Lung (tissue), 12 donors: ENCODE data around the gene DLGAP4. TPM values are rescaled to one million over a fixed set of nuclear protein-coding genes. Genes with fewer than 3 reads are reported as not detected.

Source experiments
- ATAC-seq: fragments of 200-7000 bp; cut with Tn5 transposase; one replicate; pipeline ENCODE4 v1.9.1; 2020; ENCODE audit warnings: moderate number of reproducible peaks; ENCODE audit not compliant: insufficient read depth, low FRiP score
- DNase-seq, 3 donors: peaks; one replicate each; pipeline ENCODE4 v3.0.0-alpha.2; 2013 to 2017
- H3K27ac ChIP-seq, 2 donors: one replicate each; pipeline ENCODE4 v1.5.1; 2013; ENCODE audit warnings: mild to moderate bottlenecking in 2 of 2, moderate library complexity in 2 of 2, control low read depth in 1 of 2, inconsistent platforms in 1 of 2, low read depth in 1 of 2, low read length in 1 of 2
- H3K27me3 ChIP-seq, 3 donors: one replicate each; pipeline ENCODE4 v1.5.1; 2013; ENCODE audit warnings: low read length in 2 of 3; ENCODE audit not compliant: control insufficient read depth in 3 of 3, insufficient read depth in 3 of 3
- H3K36me3 ChIP-seq, 4 donors: one replicate each; pipeline ENCODE4 v1.5.1; 2013; ENCODE audit warnings: low read length in 4 of 4, mild to moderate bottlenecking in 1 of 4, moderate library complexity in 1 of 4; ENCODE audit not compliant: control insufficient read depth in 4 of 4, insufficient read depth in 4 of 4
- H3K4me1 ChIP-seq, 5 donors: one replicate each; pipeline ENCODE4 v1.5.1; 2013; ENCODE audit warnings: low read length in 5 of 5, mild to moderate bottlenecking in 2 of 5, moderate library complexity in 1 of 5; ENCODE audit not compliant: control insufficient read depth in 5 of 5, insufficient read depth in 5 of 5
- H3K4me3 ChIP-seq: one replicate; pipeline ENCODE4 v1.5.1; 2013; ENCODE audit warnings: mild to moderate bottlenecking, control low read depth, moderate library complexity
- H3K9ac ChIP-seq, 2 donors: one replicate each; pipeline ENCODE4 v1.5.1; 2013; ENCODE audit warnings: low read length in 2 of 2, control low read depth in 1 of 2; ENCODE audit not compliant: insufficient read depth in 1 of 2
- H3K9me3 ChIP-seq, 4 donors: one replicate each; pipeline ENCODE4 v1.5.1; 2013; ENCODE audit warnings: low read length in 3 of 4, mild to moderate bottlenecking in 1 of 4, moderate library complexity in 1 of 4; ENCODE audit not compliant: control insufficient read depth in 4 of 4, insufficient read depth in 3 of 4
- CTCF ChIP-seq: IDR thresholded peaks from 2 replicates; pipeline ENCODE4 v1.5.1; 2012; ENCODE audit warnings: mild to moderate bottlenecking; ENCODE audit errors: control extremely low read depth, extremely low read depth
- WGBS, 2 donors: extraction: QIAGEN DNeasy Blood & Tissue Kit; methylation state at CpG; one replicate each; pipeline ENCODE4 v1.1.7; 2013; 5-methylcytosine and 5-hydroxymethylcytosine counted together
- polyA plus RNA-seq, 2 donors: library from polyadenylated mRNA; stranded (reverse); fragments of 200-250 nt; gene quantifications; one replicate each; pipeline ENCODE4 v1.2.1, GENCODE V29; 2013
- total RNA-seq, 2 donors: library from RNA; depleted of rRNA in 1 of 2; stranded (reverse); fragments of >200 nt in 1 of 2; gene quantifications; one replicate each; pipeline ENCODE4 v1.2.1, GENCODE V29; 2014 to 2021
- donor health status: control.
- donor health status: control.
- donor health status: Bipolar disorder and iron deficiency.
- donor health status: healthy.
- donor health status: DM: yes; HTN: yes; CAD: no.

The DLGAP4 gene
- total and polyA plus RNA-seq, 4 donors = 34.6 to 67.6 (median 35.8) TPM

DNA sequence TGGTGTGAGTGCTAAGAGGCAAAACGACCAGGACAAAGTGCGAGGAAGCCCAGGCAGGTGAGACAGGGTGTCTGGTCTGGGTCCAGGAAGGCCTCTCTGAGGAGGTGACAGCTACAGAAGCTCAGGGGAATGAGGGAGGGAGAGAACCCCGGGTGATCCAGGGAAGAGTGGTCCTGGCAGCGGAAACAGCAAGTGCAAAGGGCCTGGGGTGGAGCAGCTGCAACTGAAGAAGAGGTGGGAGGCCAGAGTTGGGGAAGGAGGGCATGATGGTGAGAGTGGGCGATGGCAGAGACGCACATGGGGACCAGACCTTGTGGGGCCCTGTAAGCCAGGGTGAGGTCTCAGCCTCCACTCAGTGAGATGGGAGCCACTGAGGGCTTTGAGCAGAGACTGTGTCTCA, 45.8 kb downstream of the DLGAP4 start:
- Histone ChIP-seq H3K9ac (no peak overlapping the region), H3K9me3 (no peaks in the 10 kb centered on the region), H3K36me3 (no peaks in the 10 kb centered on the region), H3K4me3 (no peak overlapping the region), H3K27me3 (no peaks in the 10 kb centered on the region), H3K4me1 (no peaks in the 10 kb centered on the region), H3K27ac (no peak overlapping the region)
- TF ChIP-seq CTCF = no peak
- DNase-seq (no peak), ATAC-seq (no peak)
- 88 to 95% methylated on average over 6 of the region's 6 CpGs for WGBS, 2 donors

GRCh38 chr20:36352843-36353553, 46.9 kb downstream of the DLGAP4 start:
- no peak for DNase-seq
- Histone ChIP-seq H3K4me1 (no peaks in the 10 kb centered on the region), H3K4me3 (no peak overlapping the region), H3K9ac (no peak overlapping the region), H3K36me3 (no peaks in the 10 kb centered on the region), H3K9me3 (no peaks in the 10 kb centered on the region), H3K27ac (no peak overlapping the region), H3K27me3 (no peaks in the 10 kb centered on the region)
- WGBS, 2 donors = 66 to 78% methylated on average over 11 of the region's 11 CpGs
- no peak for ATAC-seq
- no peak for TF ChIP-seq CTCF

DNA sequence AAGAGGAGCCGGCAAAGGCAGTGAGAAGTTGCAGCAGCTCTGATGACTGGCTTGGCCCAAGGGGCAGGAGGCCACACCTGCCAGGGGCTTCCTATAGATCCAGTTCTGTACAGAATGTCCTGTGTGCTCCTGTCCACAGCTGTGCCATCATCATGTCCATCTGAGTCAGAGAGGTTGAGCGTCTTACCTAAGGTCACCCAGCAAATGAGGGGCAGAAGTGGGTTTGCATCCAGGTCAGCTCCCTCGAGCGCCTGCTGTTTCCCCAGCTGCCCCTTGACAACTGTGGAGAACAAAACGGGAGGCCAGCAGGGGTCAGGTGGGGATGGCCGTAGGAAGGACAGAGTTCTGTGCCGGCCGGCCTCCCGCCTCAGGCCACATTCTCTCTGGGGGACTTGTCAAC, 47.6 kb downstream of the DLGAP4 start:
- DNase-seq = no peak
- WGBS, 2 donors = 56 to 66% methylated on average over 9 of the region's 9 CpGs
- H3K27me3 ChIP-seq = no peaks in the 10 kb centered on the region

More for the DNA sequence above, 47.6 kb downstream of the DLGAP4 start:
- ATAC-seq = no peak
- H3K4me1 ChIP-seq = no peaks in the 10 kb centered on the region
- H3K36me3 ChIP-seq = no peaks in the 10 kb centered on the region
- H3K27ac ChIP-seq = no peak overlapping the region
- no peak overlapping the region for H3K9ac ChIP-seq
- H3K4me3 ChIP-seq = no peak overlapping the region
- no peak for TF ChIP-seq CTCF
- no peaks in the 10 kb centered on the region for H3K9me3 ChIP-seq
